HepG2 (cell line): ENCODE results near the gene LRP1-AS. TPM values are rescaled to one million over a fixed set of nuclear protein-coding genes. Genes with fewer than 3 reads are reported as not detected.

Experiments
- ATAC-seq: fragments of 200-7000 bp; cut with Tn5 transposase; 3 replicates; pipeline ENCODE4 v1.9.1; 2020; ENCODE audit warnings: mild to moderate bottlenecking, moderate library complexity
- BruUV-seq: library from RNA; stranded (reverse); fragments of 400-500 nt; replicated peaks from 2 replicates; lab custom pipeline; 2021; lab: Mats Ljungman, UMichigan
- CTCF ChIA-PET: fragments of 300-600 bp; formaldehyde crosslinking; extraction: SDS; loops from one replicate; lab custom pipeline; 2021; ENCODE audit warnings: low total read pairs, inconsistent platforms, low intra/inter-chr PET ratio; lab: Yijun Ruan, JAX
- POLR2A ChIA-PET: fragments of 350-600 bp; sonication (Branson Sonifier 250); formaldehyde crosslinking; loops from one replicate; lab custom pipeline; 2020; ENCODE audit warnings: antibody characterized with exemption, inconsistent platforms; lab: Yijun Ruan, JAX
- DNase-seq: peaks from one replicate; pipeline ENCODE4 v3.0.0-alpha.2; 2015; ENCODE audit warnings: low spot score
- FAIRE-seq: peaks from 3 replicates; lab custom pipeline; 2011; peaks lifted over from hg19 to GRCh38; lab: Jason Lieb, UNC
- H2AFZ ChIP-seq: one replicate; pipeline ENCODE4 v1.6.1; 2011; ENCODE audit warnings: low read length, inconsistent platforms
- H3K27ac ChIP-seq: fragments of 300-600 bp; 3 replicates; pipeline ENCODE4 v1.8.0; 2011; ENCODE audit warnings: mixed run types, mild to moderate bottlenecking, mixed read lengths, low read length, inconsistent platforms; ENCODE audit not compliant: insufficient read depth; ENCODE audit errors: extremely low read length
- H3K27me3 ChIP-seq, 2 experiments: fragments of 200-600 bp in 1 of 2; 2 replicates in 1 of 2; 3 replicates in 1 of 2; pipeline versions ENCODE4 v1.6.0 to v1.8.0; 2011; ENCODE audit warnings: low read length in 2 of 2, mild to moderate bottlenecking in 2 of 2, moderate library complexity in 2 of 2, inconsistent platforms in 1 of 2; ENCODE audit not compliant: insufficient read depth in 2 of 2, control insufficient read depth in 1 of 2
- H3K36me3 ChIP-seq, 2 experiments: fragments of 200-600 bp in 1 of 2; replicated peaks in 1 of 2; 2 replicates in 1 of 2; 3 replicates in 1 of 2; pipeline versions ENCODE4 v1.5.1 to v1.8.0; 2011; ENCODE audit warnings: low read length in 2 of 2, inconsistent platforms in 1 of 2; ENCODE audit not compliant: insufficient read depth in 2 of 2, control insufficient read depth in 1 of 2
- H3K4me1 ChIP-seq: 2 replicates; pipeline ENCODE4 v1.5.1; 2012; ENCODE audit warnings: low read length, inconsistent platforms; ENCODE audit not compliant: insufficient read depth
- H3K4me2 ChIP-seq: 2 replicates; pipeline ENCODE4 v1.6.0; 2011; ENCODE audit warnings: low read depth, low read length, inconsistent platforms
- H3K4me3 ChIP-seq, 3 experiments: fragments of 200-600 bp in 1 of 3; sonication (generic), shearing (Covaris generic) in 1 of 3; replicated peaks in 1 of 3; 2 replicates each; pipeline ENCODE4 v1.5.1; 2011 to 2016; ENCODE audit warnings: low read length in 3 of 3, inconsistent platforms in 2 of 3, low read depth in 2 of 3, mild to moderate bottlenecking in 2 of 3, control low read depth in 1 of 3, mixed read lengths in 1 of 3; ENCODE audit not compliant: insufficient read depth in 1 of 3
- H3K79me2 ChIP-seq: one replicate; pipeline ENCODE4 v1.6.1; 2011; ENCODE audit warnings: low read length, inconsistent platforms; ENCODE audit not compliant: insufficient read depth
- H3K9ac ChIP-seq: 2 replicates; pipeline ENCODE4 v1.6.0; 2011; ENCODE audit warnings: mild to moderate bottlenecking, low read depth, low read length, inconsistent platforms; ENCODE audit not compliant: insufficient read depth
- H3K9me3 ChIP-seq: 2 replicates; pipeline ENCODE4 v1.5.1; 2012; ENCODE audit warnings: mild to moderate bottlenecking, low read length
- H4K20me1 ChIP-seq: 2 replicates; pipeline ENCODE4 v1.6.0; 2011; ENCODE audit warnings: inconsistent platforms, mild to moderate bottlenecking, low read length, moderate library complexity; ENCODE audit not compliant: insufficient read depth
- AGO2 ChIP-seq: fragments of 200-400 bp; formaldehyde crosslinking; optimal IDR thresholded peaks from 2 replicates; pipeline ENCODE3; 2017; ENCODE audit warnings: mild to moderate bottlenecking, low read depth, low read length, moderate library complexity
- HDAC2 ChIP-seq: sonication (generic); formaldehyde crosslinking; IDR thresholded peaks from 2 replicates; pipeline ENCODE4 v1.4.0; 2020; ENCODE audit warnings: missing genetic modification reagents
- PITX1 ChIP-seq: sonication (generic); formaldehyde crosslinking; IDR thresholded peaks from 2 replicates; pipeline ENCODE4 v1.5.1; 2020; ENCODE audit warnings: mild to moderate bottlenecking, missing genetic modification reagents
- POLR2A ChIP-seq, 2 experiments: IDR thresholded peaks; 2 replicates each; pipeline ENCODE4 v1.6.1; 2011; ENCODE audit warnings: low read depth in 2 of 2, low read length in 2 of 2, mild to moderate bottlenecking in 1 of 2, moderate library complexity in 1 of 2; ENCODE audit not compliant: insufficient read depth in 1 of 2
- WGBS: methylation state at CpG from one replicate; pipeline ENCODE4 v1.1.6; 2017; ENCODE audit warnings: low lambda C conversion rate; 5-methylcytosine and 5-hydroxymethylcytosine counted together
- in situ Hi-C: cut with HindIII; loops from 2 replicates; pipeline ENCODE4 v1.10.0; 2017; ENCODE audit warnings: low pct_unique_long_range_greater_than_20kb; ENCODE audit not compliant: extremely low pct_ligation_motif_present
- intact Hi-C: fragments of 100-400 bp; cut with micrococcal nuclease; formaldehyde crosslinking; loops from one replicate; pipeline ENCODE4 v1.10.0; 2022; ENCODE audit not compliant: unreplicated experiment
- polyA plus RNA-seq, 8 experiments: library from polyadenylated mRNA; depleted of rRNA in 3 of 8; stranded (reverse) in 7 of 8; unstranded in 1 of 8; fragments of >200 nt; fragmentation: Illumina TruSeq in 4 of 8; extraction: Trizol in 4 of 8; gene quantifications; 2 replicates each; pipeline versions ENCODE4 v1.2.1 to v1.2.3, GENCODE V29; 2011 to 2016; ENCODE audit warnings: low read depth in 4 of 8, missing spikeins in 1 of 8, mixed read lengths in 1 of 8; ENCODE audit not compliant: insufficient read depth in 1 of 8
- total RNA-seq, 5 experiments: library from RNA; depleted of rRNA; stranded (reverse); fragments of >200 nt; fragmentation: Illumina TruSeq; extraction: Trizol; gene quantifications; 2 replicates each; pipeline ENCODE4 v1.2.3, GENCODE V29; 2016; ENCODE audit warnings: low read depth in 1 of 5

LRP1-AS gene
- total and polyA plus RNA-seq, 2 of the 13 experiments (the other 11 are each of a cell fraction or from before 2014, with no cell fraction given): 0.20 TPM; not detected in 1

- ATAC-seq (no peak), FAIRE-seq (no peak), DNase-seq (no peak)
- Histone ChIP-seq H3K4me3 (no peak overlapping the region), H3K27ac (no peak overlapping the region), H2AFZ (no peak overlapping the region), H3K79me2 (no peaks in the 10 kb centered on the region), H3K9ac (no peak overlapping the region), H3K4me2 (no peak overlapping the region), H3K27me3 (no peaks in the 10 kb centered on the region), H3K9me3 (no peaks in the 10 kb centered on the region), H3K4me1 (no peaks in the 10 kb centered on the region), H4K20me1 (no peaks in the 10 kb centered on the region; the same call in 1 of the 2 replicates), H3K36me3 (peaks cover 61 to 90% of the 10 kb centered on the region in 2 experiments)
- BruUV-seq: TSS peak; percentile 18
- in situ Hi-C loops (no loop called here), intact Hi-C loops (no loop called here)
- POLR2A ChIA-PET: interaction anchor here (0.8 to 4.7 kb wide), 5 partner anchors 31 to 69 kb away, joined by 3 to 36 read pairs (median 5); partner anchors contain the start of genes LRP1, SHMT2 and STAT6
- 100% methylated on average over 14 of the region's 20 CpGs for WGBS
- TF ChIP-seq AGO2 (peak; percentile 81), HDAC2 (CRISPR knock-in tag) (no peak)
- CTCF ChIA-PET: no interaction called here
These were observed 33.0 kb upstream of the LRP1-AS start for GRCh38 chr12:57180321-57180989.

GRCh38 chr12:57179331-57180086 lies 32.1 kb upstream of the LRP1-AS start:
- Histone ChIP-seq H4K20me1 (no peaks in the 10 kb centered on the region; the same call in 1 of the 2 replicates), H3K36me3 (peaks cover 58 to 88% of the 10 kb centered on the region in 2 experiments), H3K27ac (no peak overlapping the region), H3K4me2 (no peak overlapping the region), H3K27me3 (no peaks in the 10 kb centered on the region), H3K79me2 (no peaks in the 10 kb centered on the region), H3K9me3 (no peaks in the 10 kb centered on the region), H2AFZ (no peak overlapping the region), H3K4me1 (no peaks in the 10 kb centered on the region), H3K4me3 (no peak overlapping the region), H3K9ac (no peak overlapping the region)
- CTCF ChIA-PET: no interaction called here
- TF ChIP-seq PITX1 (CRISPR knock-in tag) (no peak), POLR2A (IDR thresholded peaks at IDR 0.05; ENCODE audit: insufficient read depth in 1 of 2, low read depth in 2 of 2, low read length in 2 of 2) (0 out of 4 replicates have a peak, but pooled peaks of 1 of the 2 experiments have one; percentile 7)
- no peak for DNase-seq
- no peak for FAIRE-seq
- no TSS peak for BruUV-seq
- intact Hi-C loops (no loop called here), in situ Hi-C loops (loop anchor here (5.0 kb wide), 1 partner anchor 47 kb away; no protein-coding TSS in a partner anchor)
- ATAC-seq: no peak
- POLR2A ChIA-PET: interaction anchor here (0.9 to 4.7 kb wide), 2 partner anchors 30 to 52 kb away, joined by 6 to 36 read pairs; partner anchors contain the start of gene LRP1
- WGBS: 97% methylated on average over 23 of the region's 27 CpGs
